NT2/D1 (cell line): ENCODE results near the gene NLGN4X.

Experiments
- SUZ12 ChIP-seq: IDR thresholded peaks from 2 replicates; pipeline ENCODE4 v1.6.1; 2011; ENCODE audit not compliant: insufficient read length, insufficient read depth; ENCODE audit errors: extremely low read depth
- YY1 ChIP-seq: IDR thresholded peaks from 2 replicates; pipeline ENCODE4 v1.6.1; 2011; ENCODE audit not compliant: insufficient read length, insufficient read depth
- ZNF274 ChIP-seq: IDR thresholded peaks from 2 replicates; pipeline ENCODE4 v1.6.1; 2011; ENCODE audit warnings: mild to moderate bottlenecking, low read depth, low read length

DNA sequence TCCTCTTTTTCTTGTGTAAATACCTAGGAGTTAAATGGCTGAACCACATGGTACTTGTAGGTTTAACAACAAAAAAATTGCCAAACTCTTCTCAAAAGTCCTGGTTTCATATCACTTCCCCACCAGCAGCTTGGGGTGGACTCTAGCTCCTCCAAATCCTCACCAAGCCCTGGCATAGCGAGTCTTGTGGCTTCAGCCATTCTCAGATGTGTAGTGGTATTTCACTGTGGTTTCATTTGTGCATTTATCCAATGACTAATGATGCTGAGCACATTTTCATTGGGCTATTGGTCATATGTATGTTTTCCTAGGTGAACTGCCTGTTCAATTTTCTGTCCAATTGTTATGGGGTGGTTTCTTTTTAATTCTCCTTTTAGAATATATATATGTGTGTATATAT is 249.3 kb downstream of the NLGN4X start:
- TF ChIP-seq YY1 (no peak), ZNF274 (no peak), SUZ12 (no peak)
